ENCODE data around the gene PAX8.

- TF ChIP-seq POLR2A (IDR thresholded peaks at IDR 0.05) (no peak), CTCF (IDR thresholded peaks at IDR 0.05) (no peak), EP300 (IDR thresholded peaks at IDR 0.05) (no peak)
Observed at GRCh38 chr2:113173542-113174375, 105.0 kb downstream of the PAX8 start, which contains the start of gene PSD4.

All from suprapubic skin (tissue), 3 donors.